ENCODE data around the gene ALS2CL. TPM values are rescaled to one million over a fixed set of nuclear protein-coding genes. Genes with fewer than 3 reads are reported as not detected.

ALS2CL gene
- total RNA-seq, 1 experiment from 2014 or later = 4.9 TPM

DNA sequence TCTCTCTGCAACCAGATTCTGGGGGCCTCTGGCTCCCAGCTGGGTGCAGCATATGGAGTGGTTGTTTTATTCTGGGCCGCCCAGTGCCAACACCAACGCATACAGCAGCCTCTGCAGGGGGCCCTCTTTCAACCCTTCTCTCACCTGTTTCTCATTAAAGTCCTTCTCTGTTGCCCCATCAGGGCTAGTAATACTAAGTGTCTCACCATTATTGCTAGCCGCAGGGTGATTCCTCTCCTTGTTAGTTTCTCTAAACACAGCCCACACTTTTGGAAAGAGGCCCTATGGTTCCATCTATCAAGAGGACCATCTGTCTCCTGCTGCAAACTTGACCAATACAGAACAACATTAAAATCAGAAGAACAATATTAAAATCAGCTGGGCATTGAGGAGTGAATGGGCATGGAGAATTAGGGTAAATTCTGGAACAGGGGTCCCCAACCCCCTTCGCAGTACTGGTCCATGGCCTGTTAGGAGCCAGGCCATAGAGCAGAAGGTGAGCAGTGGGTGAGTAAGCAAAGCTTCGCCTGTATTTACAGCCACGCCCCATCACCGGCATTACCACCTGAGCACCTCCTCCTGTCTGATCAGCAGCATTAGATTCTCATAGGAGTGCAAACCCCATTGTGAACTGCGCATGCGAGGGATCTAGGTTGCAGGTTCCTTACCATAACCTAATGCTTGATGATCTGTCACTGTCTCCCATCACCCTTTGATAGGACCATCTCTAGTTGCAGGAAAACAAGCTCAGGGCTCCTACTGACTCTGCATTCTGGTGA lies 36.5 kb downstream of the ALS2CL start:
- no peaks in the 10 kb centered on the region for H4K20me1 ChIP-seq (ENCODE audit: control insufficient read depth, insufficient read depth, insufficient read length)
- H3K27me3 ChIP-seq (ENCODE audit: insufficient read depth, low read length) = no peaks in the 10 kb centered on the region
- WGBS (ENCODE audit: extremely low coverage, insufficient read length, low lambda C conversion rate) = no CpG with 5 or more reads among the region's 9 CpGs
- no peak overlapping the region for H3K56ac ChIP-seq (ENCODE audit: insufficient read length, low read depth, low read length)
- no peaks in the 10 kb centered on the region for H3K9me3 ChIP-seq (ENCODE audit: control insufficient read depth, low read depth, low read length)
- H3K4me3 Mint-ChIP-seq = no peak overlapping the region
- H3K79me1 ChIP-seq (ENCODE audit: insufficient read depth, low read depth, low read length, poor library complexity, severe bottlenecking) = no peaks in the 10 kb centered on the region
- H2BK120ac ChIP-seq (ENCODE audit: low read depth, low read length, poor library complexity, severe bottlenecking) = no peak overlapping the region
- no peak overlapping the region for H3K27ac ChIP-seq (ENCODE audit: insufficient read length, low read depth, low read length)
- H2BK5ac ChIP-seq (ENCODE audit: insufficient read length, low read length) = no peak overlapping the region
- H3K9me3 Mint-ChIP-seq = peaks cover 10 to 12% of the 10 kb centered on the region in 2 experiments
- H3K4me2 ChIP-seq (ENCODE audit: insufficient read depth, insufficient read length, low read length) = no peak overlapping the region
- DNase-seq = peak; percentile 25
- no peaks in the 10 kb centered on the region for H3K79me2 ChIP-seq (ENCODE audit: insufficient read depth, low read length)
- H3K18ac ChIP-seq (ENCODE audit: insufficient read length, low read depth, low read length) = no peak overlapping the region
- H4K8ac ChIP-seq (replicated peaks; ENCODE audit: insufficient read length, low read depth, low read length) = no peak overlapping the region
- peaks cover 60 to 63% of the 10 kb centered on the region in 2 experiments for H3K4me1 Mint-ChIP-seq
- no peak overlapping the region for H2AFZ ChIP-seq (ENCODE audit: low read length)
- H3K23ac ChIP-seq (ENCODE audit: insufficient read length, low read depth, low read length) = no peak overlapping the region
- H3K4me1 ChIP-seq (ENCODE audit: insufficient read depth, low read length) = peaks cover 16% of the 10 kb centered on the region; the same call in 1 of the 2 replicates
- no peaks in the 10 kb centered on the region for H3K23me2 ChIP-seq (ENCODE audit: insufficient read length, low read depth, low read length, poor library complexity, severe bottlenecking)
- H2BK20ac ChIP-seq (ENCODE audit: low read depth, low read length, poor library complexity, severe bottlenecking) = no peak overlapping the region
- peak overlapping the region in 1 of 3 experiments; percentile 19; a peak in 2 of 7 replicates for H3K27ac Mint-ChIP-seq
- H4K91ac ChIP-seq (ENCODE audit: insufficient read length, low read depth, low read length) = no peak overlapping the region
- no peak overlapping the region for H2BK12ac ChIP-seq (ENCODE audit: insufficient read length, low read depth, low read length)
- H2AK5ac ChIP-seq (ENCODE audit: insufficient read length, low read length) = no peak overlapping the region
- H3K4ac ChIP-seq (ENCODE audit: low read depth, low read length) = no peak overlapping the region
- no peak overlapping the region for H4K5ac ChIP-seq (ENCODE audit: insufficient read length, low read depth, low read length)
- H3K14ac ChIP-seq (ENCODE audit: insufficient read depth, low read length) = no peak overlapping the region
- no peak overlapping the region for H3K9ac ChIP-seq (ENCODE audit: extremely low read depth, insufficient read length, low read length)
- H3K36me3 Mint-ChIP-seq (ENCODE audit: insufficient read depth in 1 of 3, low read depth in 3 of 3) = peaks cover 0 to 8% (median 6%) of the 10 kb centered on the region in 3 experiments
- TF ChIP-seq, protein P1, sequence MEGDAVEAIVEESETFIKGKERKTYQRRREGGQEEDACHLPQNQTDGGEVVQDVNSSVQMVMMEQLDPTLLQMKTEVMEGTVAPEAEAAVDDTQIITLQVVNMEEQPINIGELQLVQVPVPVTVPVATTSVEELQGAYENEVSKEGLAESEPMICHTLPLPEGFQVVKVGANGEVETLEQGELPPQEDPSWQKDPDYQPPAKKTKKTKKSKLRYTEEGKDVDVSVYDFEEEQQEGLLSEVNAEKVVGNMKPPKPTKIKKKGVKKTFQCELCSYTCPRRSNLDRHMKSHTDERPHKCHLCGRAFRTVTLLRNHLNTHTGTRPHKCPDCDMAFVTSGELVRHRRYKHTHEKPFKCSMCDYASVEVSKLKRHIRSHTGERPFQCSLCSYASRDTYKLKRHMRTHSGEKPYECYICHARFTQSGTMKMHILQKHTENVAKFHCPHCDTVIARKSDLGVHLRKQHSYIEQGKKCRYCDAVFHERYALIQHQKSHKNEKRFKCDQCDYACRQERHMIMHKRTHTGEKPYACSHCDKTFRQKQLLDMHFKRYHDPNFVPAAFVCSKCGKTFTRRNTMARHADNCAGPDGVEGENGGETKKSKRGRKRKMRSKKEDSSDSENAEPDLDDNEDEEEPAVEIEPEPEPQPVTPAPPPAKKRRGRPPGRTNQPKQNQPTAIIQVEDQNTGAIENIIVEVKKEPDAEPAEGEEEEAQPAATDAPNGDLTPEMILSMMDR (conservative IDR thresholded peaks at IDR 0.05) = no peak
- H3T11ph ChIP-seq (ENCODE audit: low read length) = no peak overlapping the region
- H2BK15ac ChIP-seq (ENCODE audit: low read depth, low read length) = no peak overlapping the region
- H3K27me3 Mint-ChIP-seq (ENCODE audit: low read depth) = peaks cover 3% of the 10 kb centered on the region
